ENCODE results near the gene ADNP2. TPM values are rescaled to one million over a fixed set of nuclear protein-coding genes. Genes with fewer than 3 reads are reported as not detected.

The ADNP2 gene
- total and polyA plus RNA-seq, 2 donors (not counting 3 experiments of a cell fraction or from before 2014, with no cell fraction given), result 10.2 to 20.6 TPM

DNA sequence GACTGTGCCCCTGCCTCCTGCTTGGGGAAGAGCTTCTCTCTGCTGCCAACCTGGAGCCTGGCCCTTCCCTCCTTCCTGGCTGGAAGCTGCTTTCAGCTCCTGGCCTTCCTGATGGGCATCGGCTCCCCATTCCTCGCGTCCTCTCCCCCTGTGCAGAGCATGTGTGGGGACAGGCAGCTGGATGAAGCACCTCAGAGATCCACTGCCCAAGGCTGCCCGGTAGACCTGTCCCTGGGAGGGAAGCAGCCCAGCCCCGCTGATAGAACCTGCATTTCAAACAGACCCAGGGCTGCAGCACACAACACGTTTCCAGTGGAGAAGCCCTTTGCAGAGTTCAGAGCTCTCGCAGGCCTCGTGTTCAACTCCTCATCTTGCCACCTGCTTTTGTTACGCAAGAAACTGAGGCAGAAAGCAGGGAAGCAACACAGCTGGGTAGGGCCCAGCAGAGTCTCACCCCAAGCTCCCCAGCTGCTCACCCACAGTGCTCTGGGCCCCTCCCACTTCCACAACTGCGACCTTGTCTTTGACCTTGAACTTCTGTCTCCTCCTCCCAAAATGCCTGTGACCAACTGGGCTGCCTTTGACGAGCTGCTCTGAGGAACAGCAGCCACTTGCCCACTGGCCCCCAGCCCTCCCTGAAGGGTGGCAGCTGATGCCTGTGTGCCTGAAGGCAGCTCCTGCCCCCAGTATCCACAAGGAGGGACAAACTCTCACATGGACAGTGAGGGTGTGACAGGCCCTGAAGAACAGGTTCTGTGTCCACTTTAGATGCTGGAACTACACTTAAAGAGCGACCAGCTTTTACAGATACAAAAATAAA is 72.8 kb downstream of the ADNP2 start:
- Histone ChIP-seq H3K9ac (replicated peaks; ENCODE audit: extremely low read depth, insufficient read depth, low read length) (no peak overlapping the region), H3K4me3 (replicated peaks in 1 of 3; ENCODE audit: insufficient read depth in 1 of 3, low read depth in 1 of 3, low read length in 3 of 3) (no peak overlapping the region), H3K36me3 (ENCODE audit: control insufficient read depth in 2 of 2, extremely low read depth in 1 of 2, insufficient read depth in 2 of 2, low read length in 2 of 2) (no peaks in the 10 kb centered on the region), H3K9me1 (replicated peaks; ENCODE audit: control insufficient read depth, extremely low read depth, insufficient read depth, low read length) (no peaks in the 10 kb centered on the region), H4K20me1 (replicated peaks; ENCODE audit: control insufficient read depth, extremely low read depth, insufficient read depth, low read length) (no peaks in the 10 kb centered on the region), H3K4me1 (ENCODE audit: control insufficient read depth, extremely low read depth, insufficient read depth, low read length) (no peaks in the 10 kb centered on the region), H3K79me2 (ENCODE audit: control insufficient read depth, insufficient read depth, low read length) (no peaks in the 10 kb centered on the region), H3K4me2 (ENCODE audit: insufficient read depth, low read length) (no peak overlapping the region), H3K27ac (ENCODE audit: insufficient read depth, low read depth, low read length) (no peak overlapping the region), H3K9me3 (replicated peaks; ENCODE audit: control insufficient read depth, insufficient read depth, low read length) (no peaks in the 10 kb centered on the region), H2AFZ (ENCODE audit: low read depth, low read length) (no peak overlapping the region), H3K27me3 (ENCODE audit: control insufficient read depth in 2 of 2, insufficient read depth in 2 of 2, low read length in 2 of 2) (no peaks in the 10 kb centered on the region)
- dilution Hi-C loops (cut with MboI; ENCODE audit: extremely low pct_ligation_motif_present, low sequenced_read_pairs) (no loop called here), intact Hi-C loops (cut with micrococcal nuclease) (no loop called here)
- BruUV-seq (replicated peaks), result no TSS peak
- no peak for DNase-seq (ENCODE audit: low read depth, low spot score)
- ChIA-PET CTCF (interaction anchor here (1.7 to 1.9 kb wide), 2 partner anchors 11 to 20 kb away, joined by 4 to 6 read pairs; no protein-coding TSS in a partner anchor), POLR2A (no interaction called here)
- FAIRE-seq, result no peak
- TF ChIP-seq, protein P1, sequence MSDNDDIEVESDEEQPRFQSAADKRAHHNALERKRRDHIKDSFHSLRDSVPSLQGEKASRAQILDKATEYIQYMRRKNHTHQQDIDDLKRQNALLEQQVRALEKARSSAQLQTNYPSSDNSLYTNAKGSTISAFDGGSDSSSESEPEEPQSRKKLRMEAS (IDR thresholded peaks at IDR 0.05; ENCODE audit: insufficient read depth, insufficient read length), result no peak
- TF ChIP-seq, protein P2, sequence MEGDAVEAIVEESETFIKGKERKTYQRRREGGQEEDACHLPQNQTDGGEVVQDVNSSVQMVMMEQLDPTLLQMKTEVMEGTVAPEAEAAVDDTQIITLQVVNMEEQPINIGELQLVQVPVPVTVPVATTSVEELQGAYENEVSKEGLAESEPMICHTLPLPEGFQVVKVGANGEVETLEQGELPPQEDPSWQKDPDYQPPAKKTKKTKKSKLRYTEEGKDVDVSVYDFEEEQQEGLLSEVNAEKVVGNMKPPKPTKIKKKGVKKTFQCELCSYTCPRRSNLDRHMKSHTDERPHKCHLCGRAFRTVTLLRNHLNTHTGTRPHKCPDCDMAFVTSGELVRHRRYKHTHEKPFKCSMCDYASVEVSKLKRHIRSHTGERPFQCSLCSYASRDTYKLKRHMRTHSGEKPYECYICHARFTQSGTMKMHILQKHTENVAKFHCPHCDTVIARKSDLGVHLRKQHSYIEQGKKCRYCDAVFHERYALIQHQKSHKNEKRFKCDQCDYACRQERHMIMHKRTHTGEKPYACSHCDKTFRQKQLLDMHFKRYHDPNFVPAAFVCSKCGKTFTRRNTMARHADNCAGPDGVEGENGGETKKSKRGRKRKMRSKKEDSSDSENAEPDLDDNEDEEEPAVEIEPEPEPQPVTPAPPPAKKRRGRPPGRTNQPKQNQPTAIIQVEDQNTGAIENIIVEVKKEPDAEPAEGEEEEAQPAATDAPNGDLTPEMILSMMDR (IDR thresholded peaks at IDR 0.05; ENCODE audit: extremely low read depth in 1 of 2, insufficient read depth in 1 of 2, low read depth in 1 of 2, low read length in 2 of 2), result no peak
- TF ChIP-seq POLR2A (IDR thresholded peaks at IDR 0.05; ENCODE audit: low read depth, low read length) (no peak), FOS (IDR thresholded peaks at IDR 0.05; ENCODE audit: borderline replicate concordance, insufficient read depth, low read length) (no peak), GATA2 (IDR thresholded peaks at IDR 0.05; ENCODE audit: insufficient read depth, insufficient read length, low read depth, low read length) (no peak), MYC (IDR thresholded peaks at IDR 0.05; ENCODE audit: low read depth, low read length) (no peak), JUN (IDR thresholded peaks at IDR 0.05; ENCODE audit: borderline replicate concordance, insufficient read depth, insufficient read length, low read depth) (no peak), EZH2 (IDR thresholded peaks at IDR 0.05; ENCODE audit: borderline replicate concordance, low read depth, low read length, severe bottlenecking) (no peak), POLR2AphosphoS5 (IDR thresholded peaks at IDR 0.05; ENCODE audit: insufficient read depth, low read depth, low read length) (no peak)
